C4-2B (cell line): ENCODE data around the gene RUFY4.

Source experiments
- ZFX ChIP-seq: fragments of 450-650 bp; IDR thresholded peaks from 2 replicates; pipeline ENCODE4 v1.6.1; 2017
- TF ChIP-seq, protein P1 (sequence below): fragments of 450-650 bp; conservative IDR thresholded peaks from 2 replicates; pipeline ENCODE4 v1.5.1; 2017; ENCODE audit warnings: mild to moderate bottlenecking

DNA sequence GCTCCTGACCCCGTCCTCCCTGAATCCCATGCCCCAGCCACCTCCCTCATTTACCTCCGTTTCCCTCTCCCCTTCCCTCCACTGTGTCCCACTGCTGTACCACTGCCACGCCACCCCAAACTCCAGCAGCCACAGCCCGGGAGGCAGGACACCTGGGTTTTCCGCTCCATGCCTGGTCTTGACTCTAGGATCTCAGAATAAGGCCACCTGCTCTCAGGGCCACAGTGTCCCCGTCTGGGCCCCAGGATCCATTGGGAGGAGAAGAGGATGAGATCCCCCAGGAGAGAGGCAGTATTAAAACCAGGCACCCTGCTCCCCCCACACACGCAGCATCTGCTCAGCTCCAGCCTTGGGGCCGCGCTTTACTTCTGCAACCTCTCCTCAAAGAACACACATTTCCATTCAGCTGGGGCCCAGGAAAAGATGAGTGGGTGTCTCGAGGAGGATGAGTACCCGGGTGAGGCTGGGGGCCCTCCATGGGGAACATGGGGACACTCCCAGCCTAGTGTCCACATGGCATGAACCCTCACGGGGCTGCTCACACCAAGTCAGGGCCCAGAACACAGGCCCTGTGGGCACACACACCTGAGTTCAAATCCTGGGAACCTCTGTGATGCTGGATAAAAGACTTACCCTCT lies 33.5 kb upstream of the RUFY4 start:
- TF ChIP-seq, protein P1, sequence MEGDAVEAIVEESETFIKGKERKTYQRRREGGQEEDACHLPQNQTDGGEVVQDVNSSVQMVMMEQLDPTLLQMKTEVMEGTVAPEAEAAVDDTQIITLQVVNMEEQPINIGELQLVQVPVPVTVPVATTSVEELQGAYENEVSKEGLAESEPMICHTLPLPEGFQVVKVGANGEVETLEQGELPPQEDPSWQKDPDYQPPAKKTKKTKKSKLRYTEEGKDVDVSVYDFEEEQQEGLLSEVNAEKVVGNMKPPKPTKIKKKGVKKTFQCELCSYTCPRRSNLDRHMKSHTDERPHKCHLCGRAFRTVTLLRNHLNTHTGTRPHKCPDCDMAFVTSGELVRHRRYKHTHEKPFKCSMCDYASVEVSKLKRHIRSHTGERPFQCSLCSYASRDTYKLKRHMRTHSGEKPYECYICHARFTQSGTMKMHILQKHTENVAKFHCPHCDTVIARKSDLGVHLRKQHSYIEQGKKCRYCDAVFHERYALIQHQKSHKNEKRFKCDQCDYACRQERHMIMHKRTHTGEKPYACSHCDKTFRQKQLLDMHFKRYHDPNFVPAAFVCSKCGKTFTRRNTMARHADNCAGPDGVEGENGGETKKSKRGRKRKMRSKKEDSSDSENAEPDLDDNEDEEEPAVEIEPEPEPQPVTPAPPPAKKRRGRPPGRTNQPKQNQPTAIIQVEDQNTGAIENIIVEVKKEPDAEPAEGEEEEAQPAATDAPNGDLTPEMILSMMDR = no peak
- no peak for TF ChIP-seq ZFX
